ENCODE measurements around the gene NLRP6. TPM values are rescaled to one million over a fixed set of nuclear protein-coding genes. Genes with fewer than 3 reads are reported as not detected.
"Not testable (repeated sequence)": the region's sequence is repeated elsewhere in the genome, so short reads cannot be mapped to it uniquely, and the experiment has no call there.

NLRP6 gene
- total RNA-seq, 2 donors from 2014 or later: 0.18 to 2.7 TPM

DNA sequence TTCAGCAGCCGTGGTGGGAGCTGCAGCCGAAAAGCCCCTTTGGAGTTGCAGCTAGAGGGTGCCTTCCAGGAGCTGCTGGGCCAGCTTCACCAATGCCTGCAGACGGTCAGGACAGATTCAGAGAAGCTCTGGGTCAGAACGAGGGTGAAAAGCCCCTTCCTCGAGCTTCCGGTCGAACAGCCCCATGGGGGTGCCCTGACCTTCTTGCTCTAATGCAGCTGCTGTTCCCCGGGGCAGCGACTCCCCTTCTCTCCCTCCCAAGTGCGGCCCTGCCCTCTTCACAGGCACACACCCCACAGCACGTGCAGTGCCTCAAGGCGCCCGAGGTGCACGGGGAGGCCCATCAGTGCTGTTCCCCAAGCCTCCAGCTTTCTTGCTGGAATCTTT lies 52.1 kb downstream of the NLRP6 start:
- Histone ChIP-seq H3K9me3 (no peaks in the 10 kb centered on the region), H3K4me1 (replicated peaks) (peaks cover 3% of the 10 kb centered on the region), H3K27me3 (replicated peaks; ENCODE audit: insufficient read depth) (no peaks in the 10 kb centered on the region), H3K36me3 (no peaks in the 10 kb centered on the region), H3K4me3 (no peak overlapping the region), H3K27ac (no peak overlapping the region)
- 81% methylated on average over 14 of the region's 14 CpGs for WGBS
- no peak for TF ChIP-seq POLR2A (IDR thresholded peaks at IDR 0.05)
- TF ChIP-seq POLR2AphosphoS5 (IDR thresholded peaks at IDR 0.05): no peak
- no peak for TF ChIP-seq CTCF (IDR thresholded peaks at IDR 0.05)
- intact Hi-C loops (cut with DNase I): no loop called here
- no peak for DNase-seq (ENCODE audit: low spot score)

DNA sequence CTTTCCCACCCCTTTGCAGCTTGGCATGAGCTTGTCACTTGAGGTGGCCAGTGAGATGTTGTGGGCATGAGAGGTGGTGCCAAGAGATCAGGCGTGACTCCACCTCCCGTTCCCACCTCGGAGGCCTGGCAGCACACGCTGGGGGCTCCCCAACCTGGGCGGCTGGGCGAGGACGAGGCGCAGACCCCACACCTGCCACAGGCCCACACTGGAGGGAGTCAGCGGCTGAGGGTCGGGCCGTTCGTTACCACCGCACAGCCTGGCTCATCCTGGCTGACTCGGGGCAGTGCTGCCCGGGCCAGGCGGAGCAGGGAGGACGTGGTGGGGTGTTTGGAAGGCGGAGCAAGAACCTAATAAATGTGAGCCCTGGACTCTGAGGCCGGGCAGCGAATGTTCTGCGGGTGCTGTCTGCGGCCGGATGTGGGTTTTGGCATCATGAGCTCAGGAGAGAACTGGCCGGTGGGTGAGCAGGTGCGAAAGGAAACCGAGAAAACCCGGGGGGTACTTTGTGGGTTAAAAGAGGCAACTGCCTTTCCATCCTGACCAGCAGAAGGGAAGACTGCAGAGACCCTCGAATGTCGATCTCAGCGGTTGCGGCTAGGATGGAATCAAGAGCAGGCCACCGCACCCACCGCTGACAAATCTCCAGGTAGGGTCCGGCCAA lies 52.6 kb downstream of the NLRP6 start:
- DNase-seq (ENCODE audit: low spot score): no peak
- H3K27ac ChIP-seq: no peak overlapping the region
- WGBS: 85% methylated on average over 25 of the region's 34 CpGs

DNA sequence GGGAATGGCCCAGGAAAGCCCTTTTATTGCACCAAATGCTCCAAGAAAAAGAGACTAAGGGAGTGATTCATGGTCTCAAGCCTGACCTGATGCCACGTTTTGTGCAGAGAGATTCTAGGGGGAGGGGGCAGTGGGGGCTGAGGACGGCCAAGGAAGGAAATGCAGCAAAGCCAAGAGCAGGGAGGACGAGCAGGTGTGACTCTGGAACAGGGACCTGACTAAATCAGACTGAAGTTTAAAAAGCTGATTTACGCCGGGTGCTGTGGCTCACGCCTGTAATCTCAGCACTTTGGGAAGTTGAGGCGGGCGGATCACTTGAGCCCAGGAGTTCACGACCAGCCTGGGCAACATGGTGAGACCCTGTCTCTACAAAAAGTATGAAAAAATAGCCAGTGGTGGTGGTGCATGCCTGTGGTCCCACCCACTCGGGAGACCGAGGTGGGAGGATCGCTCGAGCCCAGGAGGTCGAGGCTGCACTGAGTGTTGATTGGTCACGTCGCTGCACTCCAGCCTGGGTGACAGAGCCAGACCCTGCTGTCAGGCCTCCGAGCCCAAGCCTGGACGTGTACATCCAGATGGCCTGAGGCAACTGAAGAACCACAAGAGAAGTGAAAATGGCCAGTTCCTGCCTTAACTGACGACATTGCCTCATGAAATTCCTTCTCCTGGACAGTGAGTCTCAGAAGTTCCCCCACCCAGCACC lies 53.3 kb downstream of the NLRP6 start:
- Histone ChIP-seq H3K36me3 (no peaks in the 10 kb centered on the region), H3K27ac (no peak overlapping the region), H3K4me3 (no peak overlapping the region), H3K27me3 (replicated peaks; ENCODE audit: insufficient read depth) (no peaks in the 10 kb centered on the region), H3K4me1 (replicated peaks) (peaks cover 3% of the 10 kb centered on the region), H3K9me3 (no peaks in the 10 kb centered on the region)
- no peak for DNase-seq (ENCODE audit: low spot score)
- WGBS: 86% methylated on average over 19 of the region's 19 CpGs
- no peak for TF ChIP-seq POLR2A (IDR thresholded peaks at IDR 0.05)
- no peak for TF ChIP-seq POLR2AphosphoS5 (IDR thresholded peaks at IDR 0.05)
- no peak for TF ChIP-seq CTCF (IDR thresholded peaks at IDR 0.05)
- intact Hi-C loops (cut with DNase I): no loop called here

More for the DNA sequence above, 52.6 kb downstream of the NLRP6 start:
- Histone ChIP-seq H3K9me3 (no peaks in the 10 kb centered on the region), H3K36me3 (no peaks in the 10 kb centered on the region), H3K4me3 (no peak overlapping the region), H3K27me3 (replicated peaks; ENCODE audit: insufficient read depth) (no peaks in the 10 kb centered on the region), H3K4me1 (replicated peaks) (peaks cover 3% of the 10 kb centered on the region)
- intact Hi-C loops (cut with DNase I): no loop called here
- TF ChIP-seq POLR2AphosphoS5 (IDR thresholded peaks at IDR 0.05) (no peak), POLR2A (IDR thresholded peaks at IDR 0.05) (no peak), CTCF (IDR thresholded peaks at IDR 0.05) (no peak)

- intact Hi-C loops (cut with DNase I): no loop called here
- WGBS: 90% methylated on average over 23 of the region's 23 CpGs
These were observed 54.7 kb downstream of the NLRP6 start for GRCh38 chr11:332651-333480.

DNA sequence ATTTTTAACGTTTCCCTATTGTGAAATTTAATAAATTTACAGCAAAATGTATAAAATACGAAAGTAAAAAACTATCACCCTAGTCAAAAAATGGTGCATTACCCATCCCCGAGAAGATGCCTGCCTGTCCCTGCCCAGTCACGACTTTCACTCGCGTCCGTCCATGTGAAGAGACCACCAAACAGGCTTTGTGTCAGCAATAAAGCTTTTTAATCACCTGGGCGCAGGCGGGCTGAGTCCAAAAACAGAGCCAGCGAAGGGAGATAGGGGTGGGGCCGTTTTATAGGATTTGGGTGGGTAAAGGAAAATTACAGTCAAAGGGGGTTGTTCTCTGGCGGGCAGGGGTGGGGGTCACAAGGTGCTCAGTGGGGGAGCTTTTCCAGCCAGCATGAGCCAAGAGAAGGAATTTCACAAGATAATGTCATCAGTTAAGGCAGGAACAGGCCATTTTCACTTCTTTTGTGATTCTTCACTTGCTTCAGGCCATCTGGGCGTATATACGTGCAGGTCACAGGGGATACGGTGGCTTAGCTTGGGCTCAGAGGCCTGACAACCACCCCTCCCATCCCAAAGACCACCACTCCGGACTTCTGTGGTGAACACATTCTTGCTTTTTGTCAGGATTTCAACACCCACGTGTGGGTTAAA lies 55.5 kb downstream of the NLRP6 start:
- intact Hi-C loops (cut with DNase I); H3K4me1 ChIP-seq (replicated peaks); H3K27me3 ChIP-seq (replicated peaks; ENCODE audit: insufficient read depth); H3K4me3 ChIP-seq; H3K9me3 ChIP-seq; DNase-seq (ENCODE audit: low spot score); H3K27ac ChIP-seq; H3K36me3 ChIP-seq: not testable (repeated sequence)
- 87% methylated on average over 17 of the region's 17 CpGs for WGBS

More at GRCh38 chr11:332651-333480, 54.7 kb downstream of the NLRP6 start:
- no peak overlapping the region for H3K27ac ChIP-seq
- H3K4me3 ChIP-seq: no peak overlapping the region
- H3K9me3 ChIP-seq: no peaks in the 10 kb centered on the region
- H3K36me3 ChIP-seq: no peaks in the 10 kb centered on the region
- H3K4me1 ChIP-seq (replicated peaks): no peaks in the 10 kb centered on the region
- no peak for DNase-seq (ENCODE audit: low spot score)
- H3K27me3 ChIP-seq (replicated peaks; ENCODE audit: insufficient read depth): no peaks in the 10 kb centered on the region
- TF ChIP-seq POLR2AphosphoS5 (IDR thresholded peaks at IDR 0.05) (no peak), CTCF (IDR thresholded peaks at IDR 0.05) (no peak), POLR2A (IDR thresholded peaks at IDR 0.05) (no peak)
